Keratinocyte (primary cell): ENCODE results near the gene TAX1BP3.

Source experiments
- EZH2 ChIP-seq: IDR thresholded peaks from one replicate; pipeline ENCODE4 v1.6.1; 2012; ENCODE audit warnings: inconsistent platforms, mild to moderate bottlenecking, low read length, moderate library complexity
- TF ChIP-seq, protein P1 (sequence below), 3 experiments: IDR thresholded peaks in 1 of 3; conservative IDR thresholded peaks in 1 of 3; optimal IDR thresholded peaks in 1 of 3; 2 replicates in 2 of 3; 3 replicates in 1 of 3; pipeline versions ENCODE3 to v1.5.1; 2011; ENCODE audit warnings: low read length in 3 of 3, mild to moderate bottlenecking in 3 of 3, moderate library complexity in 2 of 3, control low read depth in 1 of 3, inconsistent platforms in 1 of 3; ENCODE audit not compliant: insufficient read depth in 2 of 3; ENCODE audit errors: extremely low read depth in 1 of 3

DNA sequence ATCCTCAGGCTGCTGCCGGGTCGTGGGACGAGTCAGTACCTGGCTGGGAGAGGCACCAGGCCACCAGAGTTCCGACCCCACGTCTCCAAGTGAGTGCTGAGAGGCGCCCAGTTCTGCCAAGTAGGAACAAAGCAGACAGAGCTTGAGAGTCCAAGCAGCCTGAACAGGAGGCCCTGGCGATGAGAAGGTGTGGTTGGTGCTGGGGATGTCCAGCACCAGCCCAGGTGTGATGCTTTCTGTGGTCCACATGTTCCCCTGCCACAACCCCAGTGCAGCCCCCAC, 10.8 kb downstream of the TAX1BP3 start:
- TF ChIP-seq, protein P1, sequence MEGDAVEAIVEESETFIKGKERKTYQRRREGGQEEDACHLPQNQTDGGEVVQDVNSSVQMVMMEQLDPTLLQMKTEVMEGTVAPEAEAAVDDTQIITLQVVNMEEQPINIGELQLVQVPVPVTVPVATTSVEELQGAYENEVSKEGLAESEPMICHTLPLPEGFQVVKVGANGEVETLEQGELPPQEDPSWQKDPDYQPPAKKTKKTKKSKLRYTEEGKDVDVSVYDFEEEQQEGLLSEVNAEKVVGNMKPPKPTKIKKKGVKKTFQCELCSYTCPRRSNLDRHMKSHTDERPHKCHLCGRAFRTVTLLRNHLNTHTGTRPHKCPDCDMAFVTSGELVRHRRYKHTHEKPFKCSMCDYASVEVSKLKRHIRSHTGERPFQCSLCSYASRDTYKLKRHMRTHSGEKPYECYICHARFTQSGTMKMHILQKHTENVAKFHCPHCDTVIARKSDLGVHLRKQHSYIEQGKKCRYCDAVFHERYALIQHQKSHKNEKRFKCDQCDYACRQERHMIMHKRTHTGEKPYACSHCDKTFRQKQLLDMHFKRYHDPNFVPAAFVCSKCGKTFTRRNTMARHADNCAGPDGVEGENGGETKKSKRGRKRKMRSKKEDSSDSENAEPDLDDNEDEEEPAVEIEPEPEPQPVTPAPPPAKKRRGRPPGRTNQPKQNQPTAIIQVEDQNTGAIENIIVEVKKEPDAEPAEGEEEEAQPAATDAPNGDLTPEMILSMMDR (optimal IDR thresholded peaks at IDR 0.05 in 1 of 3, IDR thresholded peaks at IDR 0.05 in 1 of 3, conservative IDR thresholded peaks at IDR 0.05 in 1 of 3; ENCODE audit: extremely low read depth in 1 of 3, insufficient read depth in 2 of 3, low read length in 3 of 3), result no peak
- no peak for TF ChIP-seq EZH2
